Neural progenitor cell (in vitro differentiated cells): Measurements from ENCODE around the gene JPH3.

Source experiments
- EZH2 ChIP-seq: fragments of 200-600 bp; sonication (generic); IDR thresholded peaks from 2 replicates; pipeline ENCODE4 v1.6.1; 2017; ENCODE audit warnings: antibody characterized with exemption, mild to moderate bottlenecking, moderate library complexity
- EZH2phosphoT487 ChIP-seq: fragments of 200-600 bp; sonication (generic); IDR thresholded peaks from 2 replicates; pipeline ENCODE4 v1.6.1; 2017; ENCODE audit warnings: antibody characterized with exemption
- TF ChIP-seq, protein P1 (sequence below): fragments of 200-600 bp; sonication (generic); IDR thresholded peaks from 2 replicates; pipeline ENCODE4 v1.5.1; 2017; ENCODE audit warnings: antibody characterized with exemption, mild to moderate bottlenecking

DNA sequence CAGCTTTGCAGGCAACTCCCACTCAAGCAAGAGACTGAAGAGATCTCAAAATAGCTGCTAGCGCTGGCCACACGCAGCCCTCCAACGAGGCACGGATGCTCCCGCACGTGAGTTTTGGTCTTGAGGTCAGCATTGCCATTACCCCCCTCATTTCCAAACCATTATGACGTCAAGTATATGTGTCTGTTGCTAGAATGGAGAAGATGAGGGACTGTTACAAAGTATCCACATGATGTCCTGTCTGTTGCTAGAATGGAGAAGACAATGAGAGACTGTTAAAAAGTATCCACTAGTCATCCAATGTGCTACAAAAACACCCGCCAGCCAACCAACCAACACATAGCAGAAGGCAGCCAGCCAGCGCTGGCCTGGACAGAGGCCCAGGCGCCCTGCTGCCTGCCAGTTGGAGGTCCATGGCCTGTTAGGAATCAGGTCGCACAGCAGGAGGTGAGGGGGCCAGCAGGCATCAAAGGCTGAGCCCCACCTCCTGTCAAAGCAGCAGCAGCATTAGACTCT lies 138.7 kb downstream of the JPH3 start:
- TF ChIP-seq, protein P1, sequence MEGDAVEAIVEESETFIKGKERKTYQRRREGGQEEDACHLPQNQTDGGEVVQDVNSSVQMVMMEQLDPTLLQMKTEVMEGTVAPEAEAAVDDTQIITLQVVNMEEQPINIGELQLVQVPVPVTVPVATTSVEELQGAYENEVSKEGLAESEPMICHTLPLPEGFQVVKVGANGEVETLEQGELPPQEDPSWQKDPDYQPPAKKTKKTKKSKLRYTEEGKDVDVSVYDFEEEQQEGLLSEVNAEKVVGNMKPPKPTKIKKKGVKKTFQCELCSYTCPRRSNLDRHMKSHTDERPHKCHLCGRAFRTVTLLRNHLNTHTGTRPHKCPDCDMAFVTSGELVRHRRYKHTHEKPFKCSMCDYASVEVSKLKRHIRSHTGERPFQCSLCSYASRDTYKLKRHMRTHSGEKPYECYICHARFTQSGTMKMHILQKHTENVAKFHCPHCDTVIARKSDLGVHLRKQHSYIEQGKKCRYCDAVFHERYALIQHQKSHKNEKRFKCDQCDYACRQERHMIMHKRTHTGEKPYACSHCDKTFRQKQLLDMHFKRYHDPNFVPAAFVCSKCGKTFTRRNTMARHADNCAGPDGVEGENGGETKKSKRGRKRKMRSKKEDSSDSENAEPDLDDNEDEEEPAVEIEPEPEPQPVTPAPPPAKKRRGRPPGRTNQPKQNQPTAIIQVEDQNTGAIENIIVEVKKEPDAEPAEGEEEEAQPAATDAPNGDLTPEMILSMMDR, result no peak
- TF ChIP-seq EZH2 (no peak), EZH2phosphoT487 (no peak)
